ENCODE results near the gene F10.
"Not testable (repeated sequence)": the region's sequence is repeated elsewhere in the genome, so short reads cannot be mapped to it uniquely, and the experiment has no call there.

F10 gene

GRCh38 chr13:113102727-113103126, 19.9 kb upstream of the F10 start:
- no peak for FAIRE-seq

- FAIRE-seq: no peak
These were observed 19.0 kb upstream of the F10 start for GRCh38 chr13:113103646-113104045.

- FAIRE-seq: no peak
These were observed 17.3 kb upstream of the F10 start, which contains the start of gene F7 for GRCh38 chr13:113105032-113105920. F7 (plus strand) TSS chr13:113105791; CDS start chr13:113105842, 51 bp downstream.

- FAIRE-seq: no peak
These were observed 16.6 kb upstream of the F10 start for GRCh38 chr13:113105921-113106452.

GRCh38 chr13:113106711-113107351, 15.8 kb upstream of the F10 start:
- no peak for FAIRE-seq

- not testable (repeated sequence) for FAIRE-seq
These were observed 14.1 kb upstream of the F10 start for GRCh38 chr13:113108521-113108920.

- FAIRE-seq: no peak
These were observed 13.2 kb upstream of the F10 start for GRCh38 chr13:113109151-113110047.

- FAIRE-seq: no peak
These were observed 12.3 kb upstream of the F10 start for GRCh38 chr13:113110048-113110851.

GRCh38 chr13:113110852-113111315, 11.7 kb upstream of the F10 start:
- FAIRE-seq: no peak

GRCh38 chr13:113111821-113112220, 10.8 kb upstream of the F10 start:
- not testable (repeated sequence) for FAIRE-seq

- FAIRE-seq: not testable (repeated sequence)
These were observed 10.1 kb upstream of the F10 start for GRCh38 chr13:113112475-113112874.

GRCh38 chr13:113112893-113113845, 9.4 kb upstream of the F10 start:
- FAIRE-seq: no peak

GRCh38 chr13:113113846-113114271, 8.7 kb upstream of the F10 start:
- FAIRE-seq: no peak

GRCh38 chr13:113114511-113115362, 7.9 kb upstream of the F10 start:
- FAIRE-seq: no peak

GRCh38 chr13:113115363-113116205, 7.0 kb upstream of the F10 start:
- no peak for FAIRE-seq

- FAIRE-seq: no peak
These were observed 6.3 kb upstream of the F10 start for GRCh38 chr13:113116206-113116800.

GRCh38 chr13:113116871-113117271, 5.7 kb upstream of the F10 start:
- no peak for FAIRE-seq

GRCh38 chr13:113117335-113117872, 5.2 kb upstream of the F10 start:
- FAIRE-seq: no peak

Measured in endometrium (tissue), 2 donors.